IPS DF 6.9 (cell line): Measurements from ENCODE around the gene RNF121.

ENCODE experiments used
- DNase-seq: peaks from one replicate; pipeline ENCODE4 v3.0.0-alpha.2; 2013; ENCODE audit warnings: low read depth, low spot score
- H3K27ac ChIP-seq: one replicate; pipeline ENCODE4 v1.5.1; 2013; ENCODE audit warnings: low read length, control low read depth
- H3K27me3 ChIP-seq: 2 replicates; pipeline ENCODE4 v1.6.1; 2013; ENCODE audit warnings: mild to moderate bottlenecking, low read length; ENCODE audit not compliant: control insufficient read depth, insufficient read depth
- H3K36me3 ChIP-seq: 2 replicates; pipeline ENCODE4 v1.6.1; 2013; ENCODE audit warnings: low read length; ENCODE audit not compliant: control insufficient read depth, insufficient read depth
- H3K4me1 ChIP-seq: 2 replicates; pipeline ENCODE4 v1.6.1; 2013; ENCODE audit warnings: low read length; ENCODE audit not compliant: control insufficient read depth, insufficient read depth
- H3K4me3 ChIP-seq: 2 replicates; pipeline ENCODE4 v1.5.1; 2013; ENCODE audit warnings: mild to moderate bottlenecking, low read length
- H3K9me3 ChIP-seq: 2 replicates; pipeline ENCODE4 v1.6.1; 2013; ENCODE audit warnings: low read length, inconsistent platforms; ENCODE audit not compliant: control insufficient read depth, insufficient read depth
- WGBS: extraction: QIAGEN DNeasy Blood & Tissue Kit; methylation state at CpG from one replicate; pipeline ENCODE4 v1.1.7; 2013; ENCODE audit warnings: mixed read lengths, missing lambda C conversion rate; ENCODE audit not compliant: insufficient read length, insufficient coverage; 5-methylcytosine and 5-hydroxymethylcytosine counted together

The RNF121 gene

GRCh38 chr11:71988050-71988449, 59.2 kb downstream of the RNF121 start:
- Histone ChIP-seq H3K27me3 (no peaks in the 10 kb centered on the region), H3K4me3 (no peak overlapping the region), H3K9me3 (no peaks in the 10 kb centered on the region), H3K4me1 (no peaks in the 10 kb centered on the region), H3K27ac (no peak overlapping the region), H3K36me3 (no peaks in the 10 kb centered on the region)
- no CpG with 5 or more reads among the region's 3 CpGs for WGBS
- DNase-seq, result no peak

GRCh38 chr11:71990701-71991100, 61.9 kb downstream of the RNF121 start:
- no CpG with 5 or more reads among the region's 3 CpGs for WGBS
- H3K4me1 ChIP-seq, result no peaks in the 10 kb centered on the region
- H3K27ac ChIP-seq, result no peak overlapping the region
- H3K27me3 ChIP-seq, result no peaks in the 10 kb centered on the region
- no peaks in the 10 kb centered on the region for H3K36me3 ChIP-seq
- H3K4me3 ChIP-seq, result no peak overlapping the region
- no peak for DNase-seq
- H3K9me3 ChIP-seq, result no peaks in the 10 kb centered on the region

GRCh38 chr11:71991494-71991893, 62.6 kb downstream of the RNF121 start:
- no peak overlapping the region for H3K27ac ChIP-seq
- no CpG with 5 or more reads among the region's 3 CpGs for WGBS
- no peaks in the 10 kb centered on the region for H3K36me3 ChIP-seq
- H3K27me3 ChIP-seq, result no peaks in the 10 kb centered on the region
- no peaks in the 10 kb centered on the region for H3K9me3 ChIP-seq
- no peaks in the 10 kb centered on the region for H3K4me1 ChIP-seq
- DNase-seq, result no peak
- no peak overlapping the region for H3K4me3 ChIP-seq

- Histone ChIP-seq H3K4me3 (no peak overlapping the region), H3K36me3 (no peaks in the 10 kb centered on the region), H3K27me3 (no peaks in the 10 kb centered on the region), H3K27ac (no peak overlapping the region), H3K4me1 (no peaks in the 10 kb centered on the region), H3K9me3 (no peaks in the 10 kb centered on the region)
- no peak for DNase-seq
- whole genome bisulfite sequencing, result no CpG with 5 or more reads among the region's 3 CpGs
These were observed 63.4 kb downstream of the RNF121 start for GRCh38 chr11:71992136-71992730.

- no CpG with 5 or more reads among the region's 3 CpGs for WGBS
- no peak overlapping the region for H3K27ac ChIP-seq
- no peaks in the 10 kb centered on the region; the same call in 1 of the 2 replicates for H3K36me3 ChIP-seq
- H3K4me3 ChIP-seq, result no peak overlapping the region
- H3K27me3 ChIP-seq, result no peaks in the 10 kb centered on the region
- no peaks in the 10 kb centered on the region for H3K4me1 ChIP-seq
- DNase-seq, result no peak
- no peaks in the 10 kb centered on the region for H3K9me3 ChIP-seq
These were observed 65.9 kb downstream of the RNF121 start for GRCh38 chr11:71994786-71995185.

GRCh38 chr11:71995726-71996291, 67.0 kb downstream of the RNF121 start:
- no peak for DNase-seq
- Histone ChIP-seq H3K4me3 (no peak overlapping the region), H3K27me3 (no peaks in the 10 kb centered on the region), H3K27ac (no peak overlapping the region), H3K9me3 (no peaks in the 10 kb centered on the region), H3K4me1 (no peaks in the 10 kb centered on the region), H3K36me3 (no peaks in the 10 kb centered on the region; the same call in 1 of the 2 replicates)
- WGBS, result no CpG with 5 or more reads among the region's 3 CpGs

- H3K27me3 ChIP-seq, result no peaks in the 10 kb centered on the region
- no peak overlapping the region for H3K4me3 ChIP-seq
- no peaks in the 10 kb centered on the region; the same call in 1 of the 2 replicates for H3K36me3 ChIP-seq
- DNase-seq, result no peak
- no peaks in the 10 kb centered on the region for H3K4me1 ChIP-seq
- H3K27ac ChIP-seq, result no peak overlapping the region
- WGBS, result no CpG with 5 or more reads among the region's 4 CpGs
- H3K9me3 ChIP-seq, result no peaks in the 10 kb centered on the region
These were observed 67.7 kb downstream of the RNF121 start for GRCh38 chr11:71996517-71996916.

GRCh38 chr11:71996946-71997345, 68.1 kb downstream of the RNF121 start:
- DNase-seq, result no peak

GRCh38 chr11:71997594-71997993, 68.7 kb downstream of the RNF121 start:
- no peaks in the 10 kb centered on the region for H3K27me3 ChIP-seq
- no peaks in the 10 kb centered on the region; the same call in 1 of the 2 replicates for H3K36me3 ChIP-seq
- H3K27ac ChIP-seq, result no peak overlapping the region
- DNase-seq, result no peak
- no peaks in the 10 kb centered on the region for H3K4me1 ChIP-seq
- H3K4me3 ChIP-seq, result no peak overlapping the region
- H3K9me3 ChIP-seq, result no peaks in the 10 kb centered on the region
- no CpG with 5 or more reads among the region's 3 CpGs for whole genome bisulfite sequencing

More at GRCh38 chr11:71996946-71997345, 68.1 kb downstream of the RNF121 start:
- Histone ChIP-seq H3K27ac (no peak overlapping the region), H3K4me3 (no peak overlapping the region), H3K36me3 (no peaks in the 10 kb centered on the region; the same call in 1 of the 2 replicates), H3K4me1 (no peaks in the 10 kb centered on the region), H3K27me3 (no peaks in the 10 kb centered on the region), H3K9me3 (no peaks in the 10 kb centered on the region)
- WGBS, result no CpG with 5 or more reads among the region's 8 CpGs

GRCh38 chr11:71998061-71998460, 69.2 kb downstream of the RNF121 start:
- no peak for DNase-seq
- WGBS, result no CpG with 5 or more reads among the region's 2 CpGs
- no peaks in the 10 kb centered on the region for H3K9me3 ChIP-seq
- no peak overlapping the region for H3K4me3 ChIP-seq
- H3K27me3 ChIP-seq, result no peaks in the 10 kb centered on the region
- H3K4me1 ChIP-seq, result no peaks in the 10 kb centered on the region
- H3K36me3 ChIP-seq, result peaks cover 3% of the 10 kb centered on the region; the same call in 1 of the 2 replicates
- H3K27ac ChIP-seq, result no peak overlapping the region
